ENCODE results near the gene DUS3L. TPM values are rescaled to one million over a fixed set of nuclear protein-coding genes. Genes with fewer than 3 reads are reported as not detected.

The DUS3L gene
- total RNA-seq, 1 experiment from 2014 or later, result 67.0 TPM

DNA sequence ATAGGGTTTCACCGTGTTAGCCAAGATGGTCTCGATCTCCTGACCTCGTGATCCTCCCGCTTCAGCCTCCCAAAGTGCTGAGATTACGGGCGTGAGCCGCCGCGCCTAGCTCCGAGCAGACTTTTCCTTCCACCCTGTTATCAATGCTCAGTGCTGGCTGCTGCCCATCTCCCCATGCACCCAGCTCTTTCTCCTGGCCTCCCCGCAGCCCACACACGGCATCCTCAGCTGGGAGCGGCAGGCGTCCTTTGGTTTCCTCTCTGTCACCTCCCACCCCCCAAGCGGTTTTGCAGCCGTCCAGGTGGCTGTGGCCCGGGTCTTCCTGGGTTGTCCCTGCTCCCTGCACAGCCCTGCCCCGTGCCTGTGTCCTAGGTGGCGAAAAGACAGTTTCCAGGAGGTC is 18.5 kb downstream of the DUS3L start:
- H4K8ac ChIP-seq (replicated peaks; ENCODE audit: insufficient read length, low read depth, low read length), result no peak overlapping the region
- no peaks in the 10 kb centered on the region for H3K27me3 ChIP-seq (ENCODE audit: insufficient read depth, low read length)
- H2BK12ac ChIP-seq (ENCODE audit: insufficient read length, low read depth, low read length), result no peak overlapping the region

More for the DNA sequence above, 18.5 kb downstream of the DUS3L start:
- WGBS (ENCODE audit: extremely low coverage, insufficient read length, low lambda C conversion rate), result no CpG with 5 or more reads among the region's 19 CpGs
- H2BK15ac ChIP-seq (ENCODE audit: low read depth, low read length), result no peak overlapping the region
- H3K4me3 Mint-ChIP-seq, result no peak overlapping the region
- H3K56ac ChIP-seq (ENCODE audit: insufficient read length, low read depth, low read length), result no peak overlapping the region
- no peaks in the 10 kb centered on the region for H3K4me1 ChIP-seq (ENCODE audit: insufficient read depth, low read length)
- no peaks in the 10 kb centered on the region for H4K20me1 ChIP-seq (ENCODE audit: control insufficient read depth, insufficient read depth, insufficient read length)
- no peak overlapping the region for H2BK120ac ChIP-seq (ENCODE audit: low read depth, low read length, poor library complexity, severe bottlenecking)
- no peak overlapping the region for H2AK5ac ChIP-seq (ENCODE audit: insufficient read length, low read length)
- no peak overlapping the region for H2AFZ ChIP-seq (ENCODE audit: low read length)
- no peak overlapping the region for H4K91ac ChIP-seq (ENCODE audit: insufficient read length, low read depth, low read length)
- no peak overlapping the region for H3K27ac ChIP-seq (ENCODE audit: insufficient read length, low read depth, low read length)
- no peaks in the 10 kb centered on the region for H3K36me3 Mint-ChIP-seq (ENCODE audit: insufficient read depth in 1 of 3, low read depth in 3 of 3)
- H3K79me1 ChIP-seq (ENCODE audit: insufficient read depth, low read depth, low read length, poor library complexity, severe bottlenecking), result no peaks in the 10 kb centered on the region
- H3K4ac ChIP-seq (ENCODE audit: low read depth, low read length), result no peak overlapping the region
- H3K23ac ChIP-seq (ENCODE audit: insufficient read length, low read depth, low read length), result no peak overlapping the region
- no peaks in the 10 kb centered on the region for H3K4me1 Mint-ChIP-seq
- H2BK20ac ChIP-seq (ENCODE audit: low read depth, low read length, poor library complexity, severe bottlenecking), result no peak overlapping the region
- H3K27me3 Mint-ChIP-seq (ENCODE audit: low read depth), result peaks cover 20% of the 10 kb centered on the region
- DNase-seq, result no peak
- no peak overlapping the region for H3K4me2 ChIP-seq (ENCODE audit: insufficient read depth, insufficient read length, low read length)
- no peaks in the 10 kb centered on the region for H3K9me3 Mint-ChIP-seq
- no peaks in the 10 kb centered on the region for H3K23me2 ChIP-seq (ENCODE audit: insufficient read length, low read depth, low read length, poor library complexity, severe bottlenecking)
- TF ChIP-seq, protein P1, sequence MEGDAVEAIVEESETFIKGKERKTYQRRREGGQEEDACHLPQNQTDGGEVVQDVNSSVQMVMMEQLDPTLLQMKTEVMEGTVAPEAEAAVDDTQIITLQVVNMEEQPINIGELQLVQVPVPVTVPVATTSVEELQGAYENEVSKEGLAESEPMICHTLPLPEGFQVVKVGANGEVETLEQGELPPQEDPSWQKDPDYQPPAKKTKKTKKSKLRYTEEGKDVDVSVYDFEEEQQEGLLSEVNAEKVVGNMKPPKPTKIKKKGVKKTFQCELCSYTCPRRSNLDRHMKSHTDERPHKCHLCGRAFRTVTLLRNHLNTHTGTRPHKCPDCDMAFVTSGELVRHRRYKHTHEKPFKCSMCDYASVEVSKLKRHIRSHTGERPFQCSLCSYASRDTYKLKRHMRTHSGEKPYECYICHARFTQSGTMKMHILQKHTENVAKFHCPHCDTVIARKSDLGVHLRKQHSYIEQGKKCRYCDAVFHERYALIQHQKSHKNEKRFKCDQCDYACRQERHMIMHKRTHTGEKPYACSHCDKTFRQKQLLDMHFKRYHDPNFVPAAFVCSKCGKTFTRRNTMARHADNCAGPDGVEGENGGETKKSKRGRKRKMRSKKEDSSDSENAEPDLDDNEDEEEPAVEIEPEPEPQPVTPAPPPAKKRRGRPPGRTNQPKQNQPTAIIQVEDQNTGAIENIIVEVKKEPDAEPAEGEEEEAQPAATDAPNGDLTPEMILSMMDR (conservative IDR thresholded peaks at IDR 0.05), result no peak
- H3K9me3 ChIP-seq (ENCODE audit: control insufficient read depth, low read depth, low read length), result no peaks in the 10 kb centered on the region
- H3K79me2 ChIP-seq (ENCODE audit: insufficient read depth, low read length), result no peaks in the 10 kb centered on the region
- H4K5ac ChIP-seq (ENCODE audit: insufficient read length, low read depth, low read length), result no peak overlapping the region
- H3K18ac ChIP-seq (ENCODE audit: insufficient read length, low read depth, low read length), result no peak overlapping the region
- H3K9ac ChIP-seq (ENCODE audit: extremely low read depth, insufficient read length, low read length), result no peak overlapping the region
- no peak overlapping the region for H3K27ac Mint-ChIP-seq
- no peak overlapping the region for H3T11ph ChIP-seq (ENCODE audit: low read length)
- H3K14ac ChIP-seq (ENCODE audit: insufficient read depth, low read length), result no peak overlapping the region
- H2BK5ac ChIP-seq (ENCODE audit: insufficient read length, low read length), result no peak overlapping the region
